Measurements from ENCODE around the gene IRX4.

The IRX4 gene

DNA sequence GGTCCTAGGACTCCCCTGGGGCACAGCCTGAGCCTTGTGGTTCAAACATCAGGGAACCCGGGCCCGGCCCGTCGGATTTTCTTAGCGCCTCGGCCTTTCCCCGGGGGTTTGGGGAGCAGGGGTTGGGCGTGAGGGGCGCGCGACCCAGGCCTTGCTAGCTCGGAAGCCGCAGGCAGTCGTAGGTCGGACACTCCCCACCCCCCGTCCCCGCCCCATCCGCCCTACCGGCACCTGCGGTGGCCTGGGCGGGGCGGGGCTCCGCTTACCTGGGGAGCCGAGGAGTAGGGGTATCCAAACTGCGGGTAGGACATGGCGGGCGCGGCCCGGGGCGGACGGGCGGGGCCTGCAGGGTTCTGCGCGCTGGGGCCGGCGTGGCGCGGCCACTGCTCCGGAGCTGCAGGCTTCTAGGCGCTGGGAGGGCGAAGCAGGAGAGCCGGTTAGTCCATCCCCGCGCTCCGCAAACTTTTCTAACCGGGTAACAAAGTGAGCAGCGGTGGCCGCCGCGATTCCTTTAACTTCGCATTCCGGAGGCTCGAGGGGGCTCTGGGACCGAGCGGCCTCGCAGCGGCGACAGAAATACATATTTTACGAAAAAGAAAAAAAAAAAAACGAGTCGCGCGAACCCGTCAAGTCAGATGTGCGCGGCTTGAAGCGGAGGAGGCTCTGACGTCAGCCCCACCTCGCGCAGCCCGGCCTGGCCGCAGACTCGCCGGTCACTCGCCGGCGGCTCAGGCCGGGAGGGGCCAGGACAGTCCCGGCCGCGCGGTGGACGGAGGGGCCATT, at the start of gene IRX4:
TSS of gene IRX4 (minus strand) at position 589 of the 783 bp plus-strand sequence. CDS start at position 311, 278 bp downstream.
- no peak for DNase-seq

DNA sequence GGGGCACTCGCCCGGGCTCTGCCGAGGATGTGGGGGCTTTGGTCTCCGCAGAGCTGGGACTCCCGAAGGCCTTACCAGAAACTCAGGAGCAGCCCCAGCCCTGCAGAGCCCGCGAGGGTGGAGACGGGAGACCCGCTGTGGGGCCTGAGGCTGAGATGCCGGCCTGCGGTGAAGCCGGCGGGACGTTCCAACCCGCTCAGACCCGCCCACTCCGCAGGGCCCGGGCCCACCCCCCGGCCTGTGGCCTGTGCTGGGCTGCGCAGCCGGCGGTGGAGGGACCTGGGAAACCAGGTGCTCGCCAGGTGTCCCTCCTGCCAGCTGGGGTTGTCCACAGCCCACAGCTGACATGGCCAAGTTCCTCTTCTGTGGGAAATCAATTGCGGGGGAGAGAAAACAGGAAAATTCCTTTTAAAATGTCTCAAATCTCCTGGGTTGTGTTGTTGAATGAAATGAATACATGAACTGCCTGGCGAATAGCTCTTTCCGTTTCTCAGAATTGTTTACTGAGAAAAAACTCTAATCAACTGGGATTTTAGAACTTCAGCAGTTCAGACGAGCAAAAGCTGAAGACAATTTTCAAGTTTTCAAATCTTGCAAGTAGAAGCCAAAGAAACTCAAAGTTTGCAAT, 49.0 kb upstream of the IRX4 start:
- no peak for DNase-seq

DNA sequence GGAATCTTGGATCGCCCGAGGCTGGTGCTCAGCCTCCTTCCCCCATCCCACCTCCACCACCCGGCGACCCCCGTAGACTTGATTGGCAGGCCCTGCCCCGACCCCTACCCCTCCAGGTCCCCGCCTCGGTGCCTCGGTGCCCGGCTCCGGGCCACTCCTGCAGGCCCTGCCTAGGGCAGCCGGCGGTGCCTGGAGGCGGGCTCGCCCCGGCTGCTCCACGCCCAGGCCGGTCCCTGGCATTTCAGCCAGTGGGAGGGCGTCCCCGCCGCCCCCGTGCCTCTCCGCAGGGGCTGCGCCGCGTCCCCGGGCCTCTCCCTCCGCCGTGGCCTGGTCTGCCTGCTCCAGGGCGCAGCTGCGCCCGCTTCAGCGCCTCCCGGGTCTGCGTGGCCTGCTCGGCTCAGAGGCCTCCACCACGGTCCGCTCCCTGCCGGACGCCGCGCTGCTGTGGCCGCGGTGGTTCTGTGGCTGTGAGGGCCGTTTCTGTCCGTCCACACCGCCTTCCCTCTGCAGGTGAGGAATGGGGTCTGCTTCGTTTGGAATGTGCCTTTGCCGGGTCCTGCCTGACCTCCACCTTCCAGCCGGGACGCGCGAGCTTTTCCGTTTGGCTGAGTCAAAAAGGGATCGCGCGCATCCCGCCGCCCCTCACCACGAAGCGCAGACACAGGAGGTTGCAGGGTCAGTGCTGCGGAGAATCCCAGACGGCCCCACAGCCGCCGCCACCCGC, 48.3 kb upstream of the IRX4 start:
- no peak for DNase-seq

DNA sequence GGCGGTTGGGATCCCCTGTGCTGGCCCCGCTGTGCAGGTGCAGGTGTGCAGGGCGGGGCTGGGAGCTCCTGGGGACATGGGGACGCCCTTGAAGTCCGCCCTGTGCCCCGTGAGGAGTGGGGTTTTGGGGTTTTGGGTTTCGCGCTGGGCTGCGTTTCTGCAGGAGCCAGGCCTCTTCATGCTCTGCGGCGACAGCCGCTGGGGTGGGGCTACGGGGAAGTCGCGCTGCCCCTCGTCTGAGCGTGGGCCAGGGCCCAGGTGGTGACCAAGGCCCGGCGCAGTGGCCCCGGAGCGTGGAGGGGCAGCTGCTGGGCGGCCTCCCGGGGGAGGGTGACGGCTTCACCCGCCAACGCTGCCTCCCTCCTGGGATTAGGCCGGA, 47.8 kb upstream of the IRX4 start:
- no peak for DNase-seq

DNA sequence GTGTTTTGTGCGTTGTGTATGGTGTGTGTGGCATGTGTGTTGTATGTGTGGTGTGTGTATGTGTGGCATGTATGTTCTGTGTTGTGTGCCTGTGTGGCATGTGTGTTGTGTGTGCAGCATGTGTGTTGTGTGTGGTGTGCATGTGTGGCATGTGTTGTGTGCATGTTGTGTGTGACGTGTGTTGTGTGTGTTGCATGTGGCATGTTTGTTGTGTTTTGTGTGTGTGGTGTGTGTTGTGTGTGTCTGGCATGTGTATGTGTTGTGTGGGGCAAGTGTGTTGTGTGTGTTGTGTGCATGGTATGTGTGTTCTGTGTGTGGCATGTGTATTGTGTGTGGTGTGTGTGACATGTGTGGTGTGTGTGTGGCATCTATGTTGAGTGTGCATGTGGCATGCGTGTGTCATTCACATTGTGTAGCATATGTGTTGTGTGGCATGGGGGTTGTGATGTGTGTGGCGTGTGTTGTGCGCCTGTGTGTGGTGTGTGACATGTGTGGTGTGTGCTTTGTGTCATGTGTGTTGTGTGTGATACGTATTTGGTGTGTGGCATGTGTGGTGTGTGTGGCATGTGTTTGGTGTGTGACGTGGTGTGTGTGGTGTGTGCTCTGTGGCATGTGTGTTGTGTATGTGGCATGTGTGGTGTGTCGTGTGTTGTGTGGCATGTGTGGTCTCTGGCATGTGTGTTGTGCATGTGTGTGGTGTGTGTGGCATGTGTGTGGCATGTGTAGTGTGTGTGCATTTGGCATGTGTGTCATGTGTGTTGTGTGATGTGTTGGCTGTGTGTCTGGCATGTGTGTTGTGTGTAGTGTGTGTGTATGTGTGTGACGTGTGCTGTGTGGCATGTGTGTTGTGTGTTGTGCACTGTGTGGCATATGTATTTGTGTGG, 46.6 kb upstream of the IRX4 start:
- no peak for DNase-seq

DNA sequence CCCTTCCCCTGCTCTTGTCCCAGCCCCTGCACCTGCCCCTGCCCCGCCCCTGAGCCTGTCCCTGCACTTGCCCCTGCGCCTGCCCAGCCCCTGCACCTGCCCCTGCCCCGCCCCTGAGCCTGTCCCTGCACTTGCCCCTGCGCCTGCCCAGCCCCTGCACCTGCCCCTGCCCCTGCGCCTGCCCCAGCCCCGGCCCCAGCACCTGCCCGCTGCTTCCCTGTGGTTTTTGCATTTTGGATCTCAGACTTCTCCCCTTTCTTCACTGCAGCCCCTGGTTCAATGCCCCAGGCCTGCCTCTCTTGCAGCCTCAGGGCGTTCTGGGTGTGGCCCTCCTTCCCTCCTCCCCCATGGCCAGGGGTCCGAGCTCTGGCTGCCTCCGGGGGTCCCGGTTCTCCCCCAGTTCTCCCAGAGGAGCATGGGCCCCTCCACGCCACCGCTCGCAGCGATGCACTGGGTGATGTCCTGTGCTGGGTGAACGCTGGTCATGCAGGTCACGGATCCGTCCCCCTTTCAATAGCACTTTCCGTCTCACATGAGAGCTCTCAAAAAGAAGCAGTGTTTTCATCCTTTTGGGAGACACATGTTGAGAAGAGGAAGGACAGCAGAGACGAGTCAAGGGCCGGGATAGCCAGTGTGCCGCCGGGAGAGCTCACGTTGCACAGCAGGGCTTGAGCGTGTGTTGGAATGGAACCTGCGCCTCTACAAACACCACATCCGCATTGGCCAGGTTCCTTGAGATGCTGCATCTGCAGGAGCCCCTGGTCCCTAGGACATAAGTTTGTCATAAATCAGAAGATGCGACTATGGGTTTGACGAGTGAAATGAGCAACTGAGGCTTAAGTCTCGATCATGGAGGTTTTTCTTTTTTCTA, 44.0 kb upstream of the IRX4 start:
- no peak for DNase-seq

DNA sequence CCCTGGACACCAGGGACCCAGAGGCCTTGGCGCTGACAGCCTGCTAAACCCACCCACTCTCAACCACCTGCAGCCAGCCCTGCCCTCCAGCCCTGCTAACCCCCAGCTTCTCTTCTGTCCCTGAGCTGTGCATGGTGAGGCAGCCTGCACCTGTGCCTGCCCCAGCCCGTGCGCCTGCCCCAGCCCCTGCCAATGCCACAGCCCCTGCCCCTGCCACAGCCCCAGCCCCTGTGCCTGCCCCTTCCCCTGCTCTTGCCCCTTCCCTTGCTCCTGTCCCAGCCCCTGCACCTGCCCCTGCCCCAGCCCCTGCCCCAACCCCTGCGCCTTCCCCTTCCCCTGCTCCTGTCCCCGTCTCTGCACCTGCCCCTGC, 43.3 kb upstream of the IRX4 start:
- DNase-seq: no peak

DNA sequence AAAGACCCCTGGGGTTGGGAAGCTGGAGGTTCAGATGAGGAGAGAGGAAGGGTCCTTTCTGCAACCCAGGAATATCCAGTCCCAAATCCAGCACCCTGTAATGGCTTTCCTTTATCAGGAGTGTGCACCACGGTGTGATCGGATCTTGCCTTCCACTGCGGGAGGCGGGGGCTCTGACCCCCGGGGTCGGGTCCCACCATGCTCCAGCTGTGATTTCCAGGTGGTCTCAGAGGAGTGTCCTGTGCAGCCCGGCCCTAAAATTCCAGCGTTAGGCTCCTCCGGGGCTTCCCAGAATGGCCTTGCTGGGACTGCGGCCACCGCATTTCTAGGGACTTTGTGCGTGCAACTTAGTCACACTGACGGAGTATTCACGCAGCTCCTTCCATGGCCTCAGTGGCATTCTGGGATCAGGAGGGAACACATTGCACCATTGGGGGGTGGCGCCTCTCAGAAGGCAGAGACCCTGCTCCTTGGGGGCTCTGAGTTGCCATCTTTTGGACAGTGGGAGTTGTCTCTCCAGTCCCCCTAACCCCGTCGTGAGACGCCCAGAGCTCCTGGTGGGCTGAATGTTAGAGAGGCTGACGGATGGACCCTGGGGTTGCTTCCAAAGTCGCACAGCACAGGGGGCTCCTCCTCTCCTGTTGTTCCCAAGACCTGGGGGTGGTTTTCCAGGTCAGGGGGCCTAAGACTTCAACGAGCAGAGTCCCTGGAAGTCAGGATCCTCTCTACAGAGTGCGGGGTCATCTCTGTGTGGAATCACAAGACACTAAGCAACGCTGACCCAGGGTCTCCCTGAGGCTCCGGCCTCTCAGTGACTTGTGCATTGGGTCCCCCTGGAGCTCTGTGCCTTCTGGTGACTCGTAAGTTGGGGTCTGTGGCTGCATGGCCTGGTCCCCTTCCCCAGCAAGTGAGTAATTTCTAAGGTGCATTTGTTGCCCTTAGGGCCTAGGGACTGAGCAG, 42.7 kb upstream of the IRX4 start:
- no peak for DNase-seq

DNA sequence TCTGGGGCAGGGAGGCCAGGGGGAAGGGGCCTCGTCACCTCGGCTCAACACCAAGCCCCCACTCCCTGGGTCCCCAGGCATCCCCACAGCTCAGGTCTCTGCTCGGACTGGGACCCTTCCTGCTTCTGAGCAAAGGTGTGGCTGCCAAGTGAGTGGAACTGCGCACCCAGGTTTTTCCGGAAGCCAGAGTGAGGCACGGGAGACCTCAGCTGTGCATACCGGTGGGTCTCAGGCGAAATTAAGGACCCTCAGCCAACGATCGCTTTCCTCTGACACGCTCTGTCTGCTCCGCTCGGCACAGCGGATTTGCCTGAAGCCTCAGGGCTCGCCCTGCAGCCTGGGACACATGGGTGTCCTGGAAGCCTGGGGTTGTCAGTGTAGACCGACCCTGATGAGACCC, 41.0 kb upstream of the IRX4 start:
- DNase-seq: no peak

DNA sequence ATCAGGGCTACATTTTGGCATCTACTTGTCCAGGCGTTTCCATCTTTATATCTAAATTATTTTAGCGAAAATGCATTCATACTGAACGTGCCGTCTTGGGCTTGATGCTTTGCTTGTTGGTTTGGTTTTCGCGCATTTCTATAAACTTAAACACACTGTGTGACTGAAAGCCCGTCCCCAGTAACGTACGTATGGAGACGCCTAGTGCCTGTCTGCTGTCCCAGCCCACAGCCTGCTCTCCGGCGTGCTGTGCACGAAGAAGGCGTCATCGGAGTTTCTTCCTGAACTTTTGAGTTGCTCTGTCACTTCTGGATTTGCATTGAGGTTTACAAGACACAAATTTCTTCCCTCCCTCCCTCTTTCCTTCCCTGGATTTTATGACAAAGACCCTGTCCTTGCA, 40.6 kb upstream of the IRX4 start:
- DNase-seq: no peak

DNA sequence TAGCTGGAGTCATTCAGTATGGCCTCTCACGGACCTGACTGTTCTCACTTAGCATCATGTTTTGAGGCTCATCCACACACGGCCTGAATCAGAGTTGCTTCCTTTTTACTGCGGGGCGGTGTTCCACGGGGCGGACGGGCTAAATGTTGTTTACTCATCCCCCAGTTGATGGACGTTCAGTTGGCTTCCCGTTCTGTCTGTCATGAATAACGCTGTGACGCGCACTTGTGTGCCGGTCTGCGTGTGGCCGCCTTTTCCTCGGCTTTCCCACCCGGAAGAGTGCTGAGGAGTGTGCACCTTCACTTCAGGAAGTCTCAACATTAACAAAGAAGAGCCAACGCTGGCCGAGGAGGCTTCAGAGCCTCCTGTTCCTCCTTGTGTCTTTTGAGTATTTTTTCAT, 39.0 kb upstream of the IRX4 start:
- no peak for DNase-seq

DNA sequence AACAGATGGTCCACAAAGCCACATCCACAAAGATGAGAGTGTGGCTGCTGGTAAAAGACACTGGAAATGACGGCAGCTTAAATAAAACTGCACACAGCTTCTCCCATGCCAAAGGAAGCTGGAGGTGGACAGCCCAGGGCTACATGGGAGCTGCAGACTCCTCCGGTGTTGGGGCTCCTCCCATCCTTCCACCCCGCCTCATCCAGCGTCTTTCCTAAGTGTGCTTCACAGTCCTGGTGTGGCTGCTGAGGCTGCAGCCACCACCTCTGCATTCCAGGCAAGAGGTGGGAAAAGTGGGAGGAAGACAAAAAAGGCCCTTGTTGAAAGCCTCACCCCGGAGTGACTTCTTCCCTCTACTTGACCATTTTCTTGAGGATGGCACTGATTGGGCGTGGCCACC, 37.0 kb upstream of the IRX4 start:
- DNase-seq: no peak

DNA sequence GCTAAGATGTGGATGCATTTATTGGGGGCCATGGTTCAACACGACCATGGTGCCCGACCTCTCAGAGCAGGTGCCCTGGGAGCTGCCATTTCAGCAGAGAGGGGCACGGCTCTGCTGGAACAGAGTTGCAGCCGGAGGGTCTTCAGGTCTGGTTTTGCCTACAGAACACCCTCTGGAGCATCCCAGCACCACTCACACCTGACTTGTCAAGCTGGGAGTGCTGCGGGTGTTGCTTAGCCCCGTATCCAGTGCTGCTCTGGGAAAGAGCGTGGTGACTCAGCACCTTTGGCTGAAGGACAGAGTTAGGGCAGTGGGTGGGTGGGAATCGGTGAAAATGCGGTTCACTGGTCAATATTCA, 36.5 kb upstream of the IRX4 start:
- no peak for DNase-seq

DNA sequence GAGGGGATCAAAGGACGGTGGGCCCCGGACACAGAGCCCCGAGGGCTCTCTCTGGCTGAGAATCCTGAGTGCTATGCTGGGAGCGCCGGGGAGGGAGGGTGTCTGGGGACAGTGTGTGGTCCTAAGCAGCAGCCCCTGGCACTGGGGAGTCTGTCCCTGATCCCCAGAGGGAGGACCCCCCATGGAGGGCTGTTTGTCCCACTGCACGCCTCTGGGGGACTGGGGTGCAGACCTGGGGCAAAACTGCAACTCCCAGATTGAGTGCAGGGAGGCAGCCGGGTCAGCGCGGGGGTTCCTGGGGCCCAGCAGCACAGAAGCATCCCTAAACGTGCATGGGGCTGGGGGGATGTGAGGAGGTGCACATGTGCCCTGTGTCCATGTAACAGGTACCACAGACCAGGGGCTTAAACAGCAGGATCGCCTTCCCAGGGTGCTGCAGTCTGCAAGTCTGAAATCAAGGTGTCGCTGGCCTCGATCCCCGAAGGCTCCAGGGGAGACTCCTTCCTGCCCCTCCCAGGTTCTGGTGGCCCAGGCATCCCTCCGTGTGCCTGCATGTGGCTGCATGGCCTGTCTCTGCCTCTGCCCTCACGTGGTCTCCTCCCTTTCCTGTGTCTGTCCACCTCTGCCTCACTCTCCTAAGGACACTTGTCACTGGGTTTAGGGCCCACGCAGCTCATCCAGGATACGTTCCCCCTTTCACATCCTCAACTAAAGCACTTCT, 35.9 kb upstream of the IRX4 start:
- no peak for DNase-seq

DNA sequence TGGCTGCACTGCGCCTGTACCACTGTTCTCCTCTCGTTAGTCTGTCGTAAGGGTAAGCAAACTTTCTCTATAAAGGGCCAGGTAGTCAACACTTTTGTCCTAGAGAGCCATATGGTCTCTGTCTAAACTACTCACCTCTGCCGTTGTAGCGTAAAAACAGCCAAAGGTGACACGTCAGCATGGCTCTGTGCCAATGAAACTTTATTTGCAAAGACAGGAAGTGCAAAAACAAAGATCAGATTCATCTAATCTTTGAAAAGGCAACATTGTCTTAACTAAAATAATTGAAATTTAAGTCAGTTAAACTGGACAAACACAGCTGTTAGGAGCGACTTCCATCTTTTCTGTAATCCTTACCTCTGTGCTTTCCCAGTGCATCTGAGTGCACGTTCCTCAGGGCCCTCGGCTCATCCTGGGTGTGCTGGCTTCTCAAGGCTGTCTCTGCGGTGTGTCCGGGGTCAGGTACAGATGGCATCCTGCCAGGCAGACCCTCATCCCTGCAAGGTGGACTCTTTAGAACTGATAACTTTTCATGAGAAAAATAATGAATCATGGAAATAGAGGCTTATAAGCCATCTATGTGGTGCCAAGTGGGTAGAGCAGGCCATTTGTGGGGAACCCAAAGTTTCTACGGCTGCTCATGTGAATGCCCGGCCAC, 35.2 kb upstream of the IRX4 start:
- DNase-seq: no peak

DNA sequence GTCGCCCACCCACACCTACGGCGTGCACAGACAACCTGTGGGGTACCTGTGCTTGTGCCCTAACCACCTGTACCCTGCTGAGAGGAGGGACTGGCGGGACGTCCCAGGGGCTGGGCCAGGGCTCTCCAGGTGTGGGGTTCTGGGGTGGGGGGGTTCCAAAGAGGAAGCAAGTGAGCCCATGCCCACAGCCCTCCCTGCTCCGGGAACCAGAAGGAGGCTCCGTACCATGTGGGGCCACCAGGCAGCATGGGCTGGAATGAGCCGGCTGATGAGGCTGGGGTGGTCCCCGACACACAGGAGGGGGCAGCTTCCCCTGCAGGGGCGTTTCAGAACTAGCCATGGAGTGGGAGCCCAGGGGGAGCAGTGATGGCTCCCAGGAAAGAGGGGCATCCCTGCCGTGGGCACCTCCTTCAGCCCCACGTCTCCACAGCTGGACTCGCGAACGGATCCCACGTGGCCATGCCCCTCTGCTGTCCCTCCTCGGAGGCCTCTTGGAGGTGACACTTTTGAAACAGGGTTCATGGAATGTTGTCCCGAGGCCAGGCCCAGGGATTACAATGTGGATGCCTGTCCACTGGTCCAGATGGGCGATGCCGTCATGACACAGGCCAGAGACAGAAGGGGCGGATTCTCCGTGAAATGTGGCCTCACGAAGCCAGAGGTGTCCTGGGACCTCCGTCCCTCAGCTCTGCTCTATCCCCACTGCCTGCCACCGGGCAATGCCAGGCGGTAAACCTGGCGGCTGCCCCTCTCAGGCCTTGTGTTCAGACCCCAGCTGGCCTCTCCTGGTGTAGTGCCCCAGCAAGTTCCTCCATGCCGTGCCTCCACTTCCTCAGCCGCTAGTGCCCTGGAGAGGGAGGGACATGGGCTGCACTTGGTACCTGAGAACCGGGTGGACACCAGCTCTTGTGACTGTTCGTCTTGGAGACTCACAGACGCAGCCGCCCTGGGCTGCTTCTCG, 33.6 kb upstream of the IRX4 start:
- DNase-seq: no peak

DNA sequence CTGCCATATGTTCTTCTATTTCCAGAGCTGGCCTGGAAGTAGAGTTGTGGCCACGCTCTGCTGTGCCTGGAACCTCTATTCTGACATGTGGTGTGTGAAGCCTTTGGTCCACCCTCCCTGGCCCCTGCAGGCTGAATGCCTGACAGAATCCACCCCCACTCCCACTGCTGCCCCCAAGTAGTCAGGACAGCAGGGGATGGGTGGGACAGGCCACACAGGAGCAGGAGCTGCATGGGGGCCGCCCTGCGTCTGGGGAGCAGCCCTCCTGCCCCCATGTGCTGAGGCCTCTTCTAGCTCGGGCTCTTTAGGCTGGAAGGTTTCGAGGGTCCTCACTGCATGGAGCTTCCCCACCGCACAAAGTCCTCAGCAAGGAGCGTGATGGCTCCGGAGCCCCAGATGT, 32.6 kb upstream of the IRX4 start:
- no peak for DNase-seq

DNA sequence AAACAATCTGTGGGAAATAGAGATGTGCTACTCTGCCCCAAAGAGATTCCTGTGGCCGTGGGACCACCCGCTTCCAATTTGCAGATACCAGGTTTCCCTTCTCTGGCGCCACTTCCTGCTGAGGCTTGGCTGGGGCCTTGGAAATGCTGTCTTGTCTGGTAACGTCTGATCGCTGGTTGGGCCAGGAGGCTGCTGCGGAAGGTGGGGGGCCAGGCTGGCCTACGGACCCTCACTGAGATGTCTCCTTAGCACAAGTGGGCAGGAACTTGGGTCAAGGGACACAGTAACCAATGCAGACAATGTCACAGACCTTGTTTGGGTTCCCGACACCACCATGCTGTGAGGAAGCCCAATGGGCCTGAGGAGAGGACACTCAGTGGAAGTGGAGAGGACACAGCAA, 31.7 kb upstream of the IRX4 start:
- DNase-seq: no peak

DNA sequence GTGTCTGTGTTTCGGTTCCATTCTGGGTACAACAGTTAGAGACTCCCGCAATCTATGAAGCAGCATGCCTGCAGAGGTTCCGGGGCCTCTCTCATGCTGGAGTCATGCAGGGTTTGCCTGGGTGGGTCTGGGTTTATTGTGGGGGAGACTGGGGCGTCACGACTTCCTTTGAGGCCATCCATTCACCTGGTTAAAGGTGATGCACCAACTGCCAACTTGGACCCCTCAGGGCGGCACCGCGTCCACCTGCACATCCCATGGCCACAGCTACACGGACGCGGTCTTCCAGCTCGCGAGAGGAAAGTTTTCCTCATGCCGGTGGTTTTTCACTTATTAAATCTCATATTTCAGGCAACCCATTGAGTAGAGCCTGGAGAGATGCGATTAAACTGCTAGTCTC, 30.9 kb upstream of the IRX4 start:
- DNase-seq: no peak
